ENCODE data around the gene TERB1.

DNA sequence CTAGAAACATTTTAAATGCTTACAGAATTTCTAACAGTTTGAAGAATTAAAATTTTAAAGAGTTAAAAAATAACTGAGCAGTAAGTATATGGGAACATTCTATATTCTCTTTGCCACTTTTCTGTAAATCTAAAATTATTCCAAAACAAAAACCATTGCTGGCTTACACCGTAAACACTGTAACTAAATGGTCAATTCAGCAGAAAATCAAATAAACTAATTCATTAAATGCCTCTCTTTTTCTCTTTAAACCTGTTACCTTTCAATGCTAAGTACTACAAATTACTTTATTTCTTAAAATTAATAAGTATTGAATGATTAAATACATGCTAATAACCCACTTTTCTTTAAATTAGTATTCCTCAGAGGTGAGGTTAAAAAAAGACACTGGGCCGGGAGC, 14.0 kb downstream of the TERB1 start:
- no peak for TF ChIP-seq POLR2A (IDR thresholded peaks at IDR 0.05; ENCODE audit: extremely low read depth, insufficient read length)
- no peak for TF ChIP-seq MYC (IDR thresholded peaks at IDR 0.05; ENCODE audit: low read depth, low read length)
- TF ChIP-seq CTCF (IDR thresholded peaks at IDR 0.05; ENCODE audit: low read depth, low read length): no peak
- no peak for TF ChIP-seq MAX (IDR thresholded peaks at IDR 0.05; ENCODE audit: low read depth, low read length)
